Astrocyte of the cerebellum (primary cell): Measurements from ENCODE around the gene DNM1.
"Not testable (repeated sequence)": the region's sequence is repeated elsewhere in the genome, so short reads cannot be mapped to it uniquely, and the experiment has no call there.

Source experiments
- DNase-seq: peaks from one replicate; pipeline ENCODE4 v3.0.0-alpha.2; 2011; ENCODE audit warnings: low read depth
- H3K4me3 ChIP-seq: 2 replicates; pipeline ENCODE4 v1.5.1; 2011; ENCODE audit warnings: mild to moderate bottlenecking, low read depth, low read length, moderate library complexity
- in situ Hi-C: cut with HindIII; loops from 2 replicates; pipeline ENCODE4 v1.10.0; 2017; ENCODE audit warnings: low sequenced_read_pairs
- TF ChIP-seq, protein P1 (sequence below): IDR thresholded peaks from 2 replicates; pipeline ENCODE4 v1.5.1; 2012; ENCODE audit warnings: low read length, low read depth, moderate library complexity, mild to moderate bottlenecking; ENCODE audit errors: missing control alignments

The DNM1 gene

GRCh38 chr9:128275198-128276007 lies 72.2 kb downstream of the DNM1 start, which contains the start of gene GOLGA2:
GOLGA2 (minus strand) TSS chr9:128276007; CDS start chr9:128275976, 31 bp downstream.
- peak within 1 kb of the TSS; percentile 99 for H3K4me3 ChIP-seq
- in situ Hi-C loops = no loop called here
- TF ChIP-seq, protein P1, sequence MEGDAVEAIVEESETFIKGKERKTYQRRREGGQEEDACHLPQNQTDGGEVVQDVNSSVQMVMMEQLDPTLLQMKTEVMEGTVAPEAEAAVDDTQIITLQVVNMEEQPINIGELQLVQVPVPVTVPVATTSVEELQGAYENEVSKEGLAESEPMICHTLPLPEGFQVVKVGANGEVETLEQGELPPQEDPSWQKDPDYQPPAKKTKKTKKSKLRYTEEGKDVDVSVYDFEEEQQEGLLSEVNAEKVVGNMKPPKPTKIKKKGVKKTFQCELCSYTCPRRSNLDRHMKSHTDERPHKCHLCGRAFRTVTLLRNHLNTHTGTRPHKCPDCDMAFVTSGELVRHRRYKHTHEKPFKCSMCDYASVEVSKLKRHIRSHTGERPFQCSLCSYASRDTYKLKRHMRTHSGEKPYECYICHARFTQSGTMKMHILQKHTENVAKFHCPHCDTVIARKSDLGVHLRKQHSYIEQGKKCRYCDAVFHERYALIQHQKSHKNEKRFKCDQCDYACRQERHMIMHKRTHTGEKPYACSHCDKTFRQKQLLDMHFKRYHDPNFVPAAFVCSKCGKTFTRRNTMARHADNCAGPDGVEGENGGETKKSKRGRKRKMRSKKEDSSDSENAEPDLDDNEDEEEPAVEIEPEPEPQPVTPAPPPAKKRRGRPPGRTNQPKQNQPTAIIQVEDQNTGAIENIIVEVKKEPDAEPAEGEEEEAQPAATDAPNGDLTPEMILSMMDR = no peak
- no peak for DNase-seq

DNA sequence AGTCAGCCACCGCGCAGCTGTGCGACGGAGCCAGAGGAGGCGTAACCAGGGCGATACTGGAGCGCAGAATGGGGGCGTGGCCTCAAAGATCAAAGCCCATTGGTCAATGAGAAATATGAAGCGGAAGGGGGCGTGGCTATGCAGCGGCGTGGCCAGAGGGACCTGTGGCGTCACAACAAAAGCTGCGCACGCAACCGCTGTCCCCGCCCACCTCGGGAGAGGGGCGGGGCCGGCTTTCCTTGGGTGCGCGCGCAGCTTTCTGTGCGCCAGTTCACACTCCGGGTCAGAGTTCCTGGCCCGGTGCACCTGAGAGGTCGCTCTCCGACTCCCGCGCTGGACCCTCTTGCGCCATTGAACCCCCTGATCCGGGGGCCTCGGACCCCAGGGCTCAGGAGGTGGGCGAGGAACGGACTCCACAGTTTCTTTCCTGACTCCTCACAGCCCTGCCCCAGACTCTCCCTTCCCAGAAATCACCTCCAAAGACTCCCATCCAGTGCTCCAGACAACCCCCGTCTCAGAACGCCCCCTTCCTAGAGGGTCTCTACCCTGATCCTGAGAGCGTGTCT lies 72.9 kb downstream of the DNM1 start, which contains the start of gene SWI5:
Gene SWI5 (plus strand): TSS at position 269 of the 566 bp plus-strand sequence.
- DNase-seq = peak; percentile 99
- TF ChIP-seq, protein P1 = no peak
- peak within 1 kb of the TSS; percentile 99 for H3K4me3 ChIP-seq
- in situ Hi-C loops = no loop called here

GRCh38 chr9:128276574-128277270 lies 73.5 kb downstream of the DNM1 start:
- in situ Hi-C loops = no loop called here
- TF ChIP-seq, protein P1 = no peak
- no peak for DNase-seq

DNA sequence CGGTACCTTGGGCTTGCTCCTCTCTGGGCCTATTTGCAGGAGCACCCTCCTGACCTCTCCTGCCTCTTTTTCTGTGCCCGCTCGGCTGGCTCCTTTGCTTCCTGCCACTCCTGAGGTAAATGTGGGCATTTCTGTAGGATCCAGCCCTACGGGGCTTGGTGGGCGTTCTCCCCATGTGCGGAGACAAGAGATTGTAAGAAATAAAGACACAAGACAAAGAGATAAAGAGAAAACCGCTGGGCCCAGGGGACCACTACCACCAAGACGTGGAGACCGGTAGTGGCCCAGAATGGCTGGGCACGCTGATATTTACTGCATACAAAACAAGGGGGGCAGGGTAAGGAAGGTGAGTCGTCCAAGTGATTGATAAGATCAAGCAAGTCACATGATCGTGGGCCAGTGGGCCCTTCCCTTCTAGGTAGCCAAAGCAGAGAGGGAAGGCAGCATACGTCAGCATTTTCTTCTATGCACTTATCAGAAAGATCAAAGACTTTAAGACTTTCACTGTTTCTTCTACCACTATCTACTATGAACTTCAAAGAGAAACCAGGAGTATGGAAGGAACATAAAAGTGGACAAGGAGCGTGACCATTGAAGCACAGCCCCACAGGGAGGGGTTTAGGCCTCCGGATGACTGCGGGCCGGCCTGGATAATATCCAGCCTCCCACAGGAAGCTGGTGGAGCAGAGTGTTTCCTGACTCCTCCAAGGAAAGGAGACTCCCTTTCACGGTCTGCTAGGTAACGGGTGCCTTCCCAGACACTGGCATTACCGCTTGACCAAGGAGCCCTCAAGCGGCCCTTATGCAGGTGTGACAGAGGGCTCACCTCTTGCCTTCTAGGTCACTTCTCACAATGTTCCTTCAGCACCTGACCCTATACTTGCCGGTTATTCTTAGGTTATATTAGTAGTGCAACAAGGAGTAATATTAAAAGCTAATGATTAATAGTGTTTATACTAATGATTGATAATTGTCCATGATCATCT lies 76.2 kb downstream of the DNM1 start:
- H3K4me3 ChIP-seq, in situ Hi-C loops: not testable (repeated sequence)

More at GRCh38 chr9:128276574-128277270, 73.5 kb downstream of the DNM1 start:
- peak overlapping the region; percentile 99 for H3K4me3 ChIP-seq

GRCh38 chr9:128280084-128280622 lies 77.0 kb downstream of the DNM1 start:
- TF ChIP-seq, protein P1 = no peak
- no peak for DNase-seq
- no peak overlapping the region for H3K4me3 ChIP-seq
- in situ Hi-C loops = no loop called here

More for the DNA sequence above, 76.2 kb downstream of the DNM1 start:
- not testable (repeated sequence) for DNase-seq

DNA sequence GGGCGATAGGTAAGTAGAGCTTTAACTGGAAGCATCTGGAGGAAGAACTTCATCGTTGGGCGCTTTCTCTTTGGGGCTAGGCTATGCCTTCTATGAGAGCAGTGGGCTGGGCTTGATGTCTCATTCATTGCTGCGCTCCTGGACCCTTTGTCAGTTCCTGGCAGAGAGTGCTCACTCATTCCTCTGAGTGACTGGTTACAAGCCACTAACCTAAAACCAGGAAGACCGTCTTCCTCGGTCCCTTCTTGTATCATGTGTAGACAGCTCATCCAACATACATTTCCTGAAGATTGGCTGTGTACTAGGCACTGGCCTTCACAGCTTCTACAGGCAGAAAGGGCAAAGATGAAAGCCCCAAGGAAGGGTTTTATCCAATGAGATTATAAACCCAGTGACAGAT lies 79.3 kb downstream of the DNM1 start:
- no peak overlapping the region for H3K4me3 ChIP-seq
- TF ChIP-seq, protein P1 = no peak
- in situ Hi-C loops = no loop called here
- DNase-seq = no peak
